ENCODE measurements around the gene RIMBP2.

Gene RIMBP2

DNA sequence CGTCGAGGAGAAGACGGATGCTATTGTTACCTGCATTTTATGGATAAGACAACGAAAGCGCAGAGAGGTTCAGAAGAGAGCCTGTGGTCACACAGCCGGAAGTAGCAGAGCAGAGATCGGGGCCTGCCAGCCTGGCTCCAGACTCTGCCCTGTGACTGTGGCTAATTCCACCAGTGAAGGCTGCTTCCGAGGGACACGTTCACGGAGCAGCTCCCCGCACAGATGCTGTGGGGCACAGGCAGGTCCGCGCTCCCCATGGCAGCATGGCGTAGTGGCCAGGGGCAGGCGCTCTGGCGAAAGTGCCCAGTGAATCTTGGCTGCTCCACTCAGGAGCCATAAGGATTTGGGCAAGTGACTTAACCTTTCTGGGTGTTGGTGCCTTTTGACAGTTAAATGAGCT, 9.8 kb downstream of the RIMBP2 start:
- Histone ChIP-seq H3K27me3 (no peaks in the 10 kb centered on the region), H3K9ac (no peak overlapping the region), H4K20me1 (no peaks in the 10 kb centered on the region), H3K27ac (no peak overlapping the region), H3K9me3 (peaks cover 6% of the 10 kb centered on the region), H3K4me1 (peaks cover 42% of the 10 kb centered on the region), H3K36me3 (no peaks in the 10 kb centered on the region), H3K4me3 (no peak overlapping the region), H3K4me2 (0 out of 2 replicates have a peak overlapping the region, but pooled peaks have one; percentile 86)
- TF ChIP-seq Cebpa-rat (IDR thresholded peaks at IDR 0.05) = no peak

DNA sequence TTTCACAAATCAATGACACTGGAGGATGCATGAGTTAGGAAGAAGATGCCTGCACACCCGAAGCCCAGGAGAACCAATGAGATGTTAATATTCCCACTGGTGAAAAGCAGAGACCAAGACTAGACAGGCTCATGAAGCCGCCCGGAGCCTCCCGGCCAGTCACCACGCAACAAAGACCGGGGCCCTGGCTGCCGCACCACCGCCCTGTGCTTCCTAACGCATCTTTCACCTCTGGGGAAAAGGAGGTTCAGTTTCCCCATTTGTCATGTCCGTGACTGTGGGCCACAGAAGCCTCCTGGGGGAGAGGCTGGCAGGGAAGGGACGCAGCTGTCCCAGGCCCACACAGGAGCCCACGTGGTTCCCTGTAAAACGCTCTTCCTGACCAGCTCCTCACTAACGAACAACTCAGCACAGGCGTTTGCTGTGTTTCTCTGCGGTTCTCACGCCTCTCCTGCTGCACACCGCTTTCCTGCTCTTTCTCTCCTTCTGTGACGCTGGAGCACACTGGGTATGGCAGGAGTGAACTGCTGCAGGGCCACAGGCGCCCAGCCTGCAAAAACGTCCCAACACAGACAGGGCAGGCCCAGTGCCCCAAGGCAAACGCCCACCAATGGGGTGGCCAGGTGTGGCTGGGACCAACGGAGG, 10.8 kb downstream of the RIMBP2 start:
- peaks cover 48% of the 10 kb centered on the region for H3K4me1 ChIP-seq
- H3K9ac ChIP-seq = peak overlapping the region; percentile 16; the same call in 1 of the 2 replicates
- peak overlapping the region; percentile 3; the same call in 1 of the 2 replicates for H3K4me3 ChIP-seq
- peaks cover 6% of the 10 kb centered on the region for H3K9me3 ChIP-seq
- no peaks in the 10 kb centered on the region for H4K20me1 ChIP-seq
- TF ChIP-seq Cebpa-rat (IDR thresholded peaks at IDR 0.05) = no peak
- H3K4me2 ChIP-seq = peak overlapping the region; percentile 86
- H3K27ac ChIP-seq = no peak overlapping the region; the same call in 1 of the 2 replicates
- H3K36me3 ChIP-seq = no peaks in the 10 kb centered on the region
- H3K27me3 ChIP-seq = no peaks in the 10 kb centered on the region

DNA sequence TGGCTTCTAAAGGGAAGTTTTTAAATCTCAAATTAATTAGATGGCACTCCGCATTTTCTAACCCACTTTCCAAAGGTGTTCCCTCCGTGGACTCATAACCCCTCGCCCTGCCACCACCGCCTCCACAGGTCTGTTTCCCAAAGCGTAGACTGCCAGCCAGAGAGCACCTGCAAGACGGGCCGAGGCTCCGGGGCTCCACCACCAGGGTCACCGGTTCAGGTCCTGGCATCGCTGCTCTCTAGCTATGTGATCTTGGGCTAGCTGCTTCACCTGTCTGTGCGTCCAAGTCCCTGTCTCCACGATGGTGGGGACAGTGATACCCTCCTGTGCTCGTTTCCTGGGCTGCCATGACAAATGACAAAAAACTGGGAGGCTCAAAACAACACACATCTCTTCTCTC, 11.5 kb downstream of the RIMBP2 start:
- Histone ChIP-seq H3K4me1 (peaks cover 48% of the 10 kb centered on the region), H3K9me3 (peaks cover 6% of the 10 kb centered on the region), H3K27ac (no peak overlapping the region; the same call in 1 of the 2 replicates), H3K4me3 (no peak overlapping the region), H3K36me3 (no peaks in the 10 kb centered on the region), H4K20me1 (no peaks in the 10 kb centered on the region), H3K27me3 (no peaks in the 10 kb centered on the region), H3K9ac (peak overlapping the region; percentile 16; the same call in 1 of the 2 replicates), H3K4me2 (peak overlapping the region; percentile 86)
- no peak for TF ChIP-seq Cebpa-rat (IDR thresholded peaks at IDR 0.05)

DNA sequence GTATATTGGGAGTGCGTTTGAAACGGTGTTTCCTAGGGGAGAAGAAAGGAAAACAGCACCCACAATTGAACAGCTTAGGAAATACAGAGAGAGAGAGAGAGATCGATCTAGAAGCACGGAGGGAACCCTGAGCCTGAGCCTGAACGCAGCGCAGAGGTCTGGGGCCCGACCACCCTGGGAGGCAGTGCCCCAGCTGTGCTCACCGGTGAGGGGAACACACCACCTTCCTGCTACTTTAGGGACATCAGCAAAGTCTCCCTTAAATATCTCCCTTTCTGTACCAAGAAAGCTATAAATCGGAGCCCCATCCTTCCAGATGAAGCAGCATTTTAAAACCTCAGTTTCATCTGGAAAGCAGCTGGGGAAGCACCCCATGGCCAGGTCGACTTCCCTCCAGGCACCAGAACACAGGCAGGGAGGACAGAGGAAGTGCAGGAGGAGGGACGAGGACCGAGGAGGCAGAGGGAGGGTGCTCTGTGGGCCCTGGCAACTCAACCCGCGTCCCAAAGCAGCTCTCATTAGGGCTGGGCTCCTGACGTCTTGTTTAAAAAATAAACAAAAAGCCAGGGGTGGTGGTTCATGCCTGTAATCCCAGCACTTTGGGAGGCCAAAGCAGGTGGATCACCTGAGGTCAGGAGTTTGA, 12.2 kb downstream of the RIMBP2 start:
- no peaks in the 10 kb centered on the region for H4K20me1 ChIP-seq
- H3K27me3 ChIP-seq = no peaks in the 10 kb centered on the region
- H3K9ac ChIP-seq = no peak overlapping the region
- no peak overlapping the region for H3K27ac ChIP-seq
- no peak overlapping the region for H3K4me3 ChIP-seq
- no peak for TF ChIP-seq Cebpa-rat (IDR thresholded peaks at IDR 0.05)
- no peaks in the 10 kb centered on the region for H3K36me3 ChIP-seq
- peaks cover 42% of the 10 kb centered on the region for H3K4me1 ChIP-seq
- peaks cover 6% of the 10 kb centered on the region for H3K9me3 ChIP-seq
- H3K4me2 ChIP-seq = peak overlapping the region; percentile 22

DNA sequence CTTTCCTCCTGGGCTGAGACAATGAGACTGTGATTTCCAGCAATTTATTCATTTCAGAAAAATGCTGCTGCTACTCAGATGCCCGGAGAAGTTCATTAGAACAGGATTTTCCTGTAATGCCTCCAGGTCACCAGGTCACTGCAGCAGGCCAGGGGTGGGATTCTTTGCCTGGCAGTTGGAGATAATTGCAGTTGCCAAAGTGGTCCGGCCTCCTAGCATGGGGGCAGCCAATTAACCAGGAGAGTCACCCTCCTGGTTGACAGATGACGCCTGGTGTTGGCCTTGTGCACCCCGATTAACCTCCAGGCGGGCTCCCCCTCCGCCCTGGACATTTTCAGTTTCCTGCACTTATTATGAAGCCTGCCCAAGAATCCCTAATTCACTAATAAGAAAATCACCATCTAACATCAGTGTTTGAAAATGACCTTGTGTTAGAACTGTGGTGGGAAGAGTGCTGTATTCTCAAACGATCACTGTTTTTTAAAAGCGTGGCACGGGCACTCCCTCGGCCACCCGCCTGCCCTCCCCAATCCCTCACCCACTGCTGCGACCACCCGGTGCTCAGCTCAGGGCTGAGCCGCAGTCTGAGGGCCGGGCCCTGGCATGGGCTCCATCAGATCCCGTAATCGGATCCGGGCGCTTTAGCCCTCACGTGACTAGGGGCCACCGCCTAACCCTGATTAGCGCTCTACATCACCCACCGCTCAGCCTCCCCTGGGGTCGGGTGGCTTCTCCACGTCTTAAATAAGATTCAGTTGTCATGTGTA, 12.9 kb downstream of the RIMBP2 start:
- Histone ChIP-seq H3K4me1 (peaks cover 40% of the 10 kb centered on the region), H3K36me3 (no peaks in the 10 kb centered on the region), H3K4me2 (no peak overlapping the region), H4K20me1 (no peaks in the 10 kb centered on the region), H3K27me3 (no peaks in the 10 kb centered on the region), H3K9ac (no peak overlapping the region), H3K27ac (no peak overlapping the region), H3K4me3 (no peak overlapping the region), H3K9me3 (peaks cover 8% of the 10 kb centered on the region)
- TF ChIP-seq Cebpa-rat (IDR thresholded peaks at IDR 0.05) = no peak

DNA sequence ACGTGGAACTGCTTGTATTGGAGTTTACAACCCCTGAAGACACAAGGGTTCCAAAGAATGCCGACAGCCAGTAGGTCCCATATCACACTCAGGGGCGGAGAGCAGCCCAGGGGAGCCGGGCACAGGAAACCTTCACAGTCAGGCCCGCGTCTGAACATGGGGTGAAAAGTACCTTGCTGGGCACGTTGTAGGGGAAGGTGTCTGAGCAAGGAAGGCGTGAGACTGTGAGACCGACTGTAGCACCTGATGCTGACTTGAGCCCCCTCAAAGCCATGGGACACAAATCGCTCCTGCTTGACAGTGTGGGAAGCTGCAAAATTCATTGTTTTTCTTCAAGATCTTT, 14.7 kb downstream of the RIMBP2 start:
- no peak for TF ChIP-seq Cebpa-rat (IDR thresholded peaks at IDR 0.05)
- H3K27me3 ChIP-seq = no peaks in the 10 kb centered on the region
- H3K4me2 ChIP-seq = no peak overlapping the region
- no peak overlapping the region for H3K9ac ChIP-seq
- H3K4me1 ChIP-seq = peaks cover 37% of the 10 kb centered on the region
- H3K9me3 ChIP-seq = peaks cover 11% of the 10 kb centered on the region
- H3K4me3 ChIP-seq = no peak overlapping the region
- H4K20me1 ChIP-seq = no peaks in the 10 kb centered on the region
- no peaks in the 10 kb centered on the region for H3K36me3 ChIP-seq
- no peak overlapping the region for H3K27ac ChIP-seq

DNA sequence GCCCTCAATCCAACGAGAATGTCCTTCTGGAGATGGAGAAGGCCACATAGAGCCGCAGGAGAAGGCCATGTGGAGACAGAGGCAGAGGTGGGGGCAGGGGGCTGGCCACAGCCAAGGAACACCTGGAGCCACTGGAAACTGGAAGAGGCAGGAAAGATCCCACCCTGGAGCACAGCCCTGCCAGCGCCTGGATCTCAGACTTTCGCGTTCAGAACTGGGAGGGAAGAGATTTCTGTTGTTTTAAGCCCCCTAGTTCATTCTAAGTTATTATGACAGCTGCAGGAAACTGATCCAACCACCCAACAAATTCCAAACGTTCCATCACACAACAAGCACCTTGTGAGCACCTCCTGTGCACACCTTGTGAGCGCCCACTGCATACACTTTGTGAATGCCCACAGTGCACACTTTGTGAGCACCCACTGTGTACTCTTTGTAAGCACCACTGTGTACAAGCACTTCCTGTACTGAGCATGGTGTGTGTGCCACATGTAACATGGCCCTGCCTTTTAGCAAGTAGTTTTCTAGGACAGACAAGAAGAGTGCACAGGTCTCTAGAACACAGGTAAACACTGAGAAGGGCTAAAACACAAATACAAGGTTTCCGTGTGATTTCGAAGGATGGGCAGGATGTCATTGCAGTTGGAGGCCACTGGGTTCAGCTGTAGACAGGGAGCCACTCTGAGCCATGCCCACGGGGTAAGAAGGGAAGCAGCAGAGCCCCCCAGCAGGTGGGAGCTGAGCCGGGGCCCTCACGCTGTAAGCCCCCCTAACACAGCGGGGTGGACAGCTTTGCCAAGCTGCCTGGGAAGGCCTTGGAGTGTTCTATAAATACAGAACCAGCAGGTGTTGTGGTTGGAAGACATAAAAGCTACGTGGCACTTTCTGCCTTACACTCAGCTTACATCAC, 15.4 kb downstream of the RIMBP2 start:
- Histone ChIP-seq H3K4me2 (no peak overlapping the region), H3K27ac (no peak overlapping the region), H4K20me1 (no peaks in the 10 kb centered on the region), H3K36me3 (no peaks in the 10 kb centered on the region), H3K9ac (no peak overlapping the region), H3K27me3 (no peaks in the 10 kb centered on the region), H3K4me3 (no peak overlapping the region), H3K4me1 (peaks cover 30% of the 10 kb centered on the region), H3K9me3 (peaks cover 11% of the 10 kb centered on the region)
- no peak for TF ChIP-seq Cebpa-rat (IDR thresholded peaks at IDR 0.05)

DNA sequence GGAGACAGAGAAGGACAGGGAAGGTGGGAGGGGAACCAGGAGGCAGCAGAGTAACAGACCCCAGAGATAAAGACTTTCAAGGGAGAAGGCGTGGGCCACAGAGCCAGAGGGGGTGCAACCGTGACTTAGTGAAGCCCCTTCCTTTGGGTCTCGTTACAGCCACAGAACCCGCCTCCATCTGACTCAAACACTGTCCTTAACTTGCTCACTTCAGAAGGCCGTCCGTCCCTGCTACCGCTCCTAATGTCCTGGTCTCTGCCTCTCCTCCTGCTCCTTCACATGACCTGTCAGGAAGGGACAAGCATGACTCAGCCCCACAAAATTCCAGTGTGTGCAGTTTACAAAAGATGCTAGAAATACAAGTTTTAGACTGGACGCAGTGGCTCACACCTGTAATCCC, 18.0 kb downstream of the RIMBP2 start:
- Histone ChIP-seq H3K4me1 (peaks cover 20% of the 10 kb centered on the region; the same call in 1 of the 2 replicates), H3K36me3 (no peaks in the 10 kb centered on the region), H3K27me3 (no peaks in the 10 kb centered on the region), H3K9me3 (peaks cover 11% of the 10 kb centered on the region), H3K27ac (no peak overlapping the region), H3K4me3 (no peak overlapping the region), H3K9ac (no peak overlapping the region), H4K20me1 (no peaks in the 10 kb centered on the region), H3K4me2 (no peak overlapping the region)
- no peak for TF ChIP-seq Cebpa-rat (IDR thresholded peaks at IDR 0.05)

DNA sequence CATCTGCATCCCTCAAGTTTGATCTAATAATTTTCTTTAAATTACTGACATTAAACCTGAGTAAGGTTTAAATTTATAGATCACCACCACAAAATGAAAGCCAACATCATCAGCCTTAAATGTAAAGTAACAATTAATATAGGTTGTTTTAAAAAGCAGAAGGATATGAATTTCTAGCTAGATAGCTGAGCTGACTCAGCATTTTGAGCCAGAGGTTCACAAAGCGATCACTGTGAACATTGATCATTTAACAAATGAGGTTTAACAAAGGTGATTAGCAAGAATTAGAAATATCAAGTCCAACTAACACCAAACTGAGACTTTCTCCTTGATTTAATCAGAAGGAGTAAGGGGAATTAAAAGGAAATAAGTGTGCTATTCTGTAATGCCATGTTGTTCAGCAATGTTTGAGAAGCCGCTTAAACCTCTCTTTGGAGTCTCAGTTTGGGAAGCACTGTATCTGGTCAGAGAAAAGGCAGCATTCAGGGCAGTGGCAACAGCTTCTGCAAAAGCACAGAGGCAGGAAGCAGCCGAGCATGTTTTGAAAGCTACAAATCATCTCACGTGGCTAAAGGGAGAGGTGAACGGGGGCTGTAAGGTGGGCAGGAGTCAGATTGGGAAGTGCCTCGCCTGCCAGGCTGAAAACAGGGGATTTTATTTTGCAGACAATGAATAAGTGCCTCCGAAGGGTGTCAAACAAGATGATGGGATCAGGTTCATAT, 19.6 kb downstream of the RIMBP2 start:
- Histone ChIP-seq H4K20me1 (no peaks in the 10 kb centered on the region), H3K27me3 (no peaks in the 10 kb centered on the region), H3K36me3 (no peaks in the 10 kb centered on the region), H3K4me1 (peaks cover 30% of the 10 kb centered on the region), H3K9ac (no peak overlapping the region), H3K4me2 (no peak overlapping the region), H3K9me3 (peaks cover 5% of the 10 kb centered on the region; the same call in 1 of the 2 replicates), H3K4me3 (no peak overlapping the region), H3K27ac (no peak overlapping the region)
- TF ChIP-seq Cebpa-rat (IDR thresholded peaks at IDR 0.05) = no peak

Measured in BLaER1 (cell line).